Mucosa of rectum (tissue), 2 donors: Measurements from ENCODE around the gene SRSF5.

Experiments used
- H3K27ac ChIP-seq, 2 donors: one replicate each; pipeline ENCODE4 v1.7.0; 2013; ENCODE audit warnings: inconsistent platforms in 2 of 2, low read depth in 2 of 2, low read length in 2 of 2
- H3K27me3 ChIP-seq, 2 donors: one replicate each; pipeline ENCODE4 v1.7.0; 2013; ENCODE audit warnings: low read length in 2 of 2; ENCODE audit not compliant: control insufficient read depth in 2 of 2, insufficient read depth in 2 of 2
- H3K36me3 ChIP-seq, 2 donors: one replicate each; pipeline ENCODE4 v1.7.0; 2013; ENCODE audit warnings: low read length in 2 of 2; ENCODE audit not compliant: control insufficient read depth in 2 of 2, insufficient read depth in 2 of 2
- H3K4me1 ChIP-seq, 2 donors: one replicate each; pipeline ENCODE4 v1.7.0; 2013; ENCODE audit warnings: low read length in 2 of 2, mild to moderate bottlenecking in 1 of 2; ENCODE audit not compliant: control insufficient read depth in 2 of 2, insufficient read depth in 2 of 2
- H3K4me3 ChIP-seq, 2 donors: one replicate each; pipeline ENCODE4 v1.7.0; 2013; ENCODE audit warnings: low read length in 2 of 2
- H3K9ac ChIP-seq, 2 donors: one replicate each; pipeline ENCODE4 v1.7.0; 2013; ENCODE audit warnings: low read length in 2 of 2, low read depth in 1 of 2, mild to moderate bottlenecking in 1 of 2
- H3K9me3 ChIP-seq, 2 donors: one replicate each; pipeline ENCODE4 v1.7.0; 2013; ENCODE audit warnings: low read length in 2 of 2; ENCODE audit not compliant: control insufficient read depth in 2 of 2
- donor health status: healthy.
- donor health status: Normal muscosa, but diverticular disease.

The SRSF5 gene

GRCh38 chr14:69816216-69816615, 49.3 kb downstream of the SRSF5 start:
- Histone ChIP-seq H3K4me1 (no peaks in the 10 kb centered on the region), H3K27ac (no peak overlapping the region), H3K9ac (no peak overlapping the region), H3K36me3 (no peaks in the 10 kb centered on the region), H3K4me3 (no peak overlapping the region), H3K27me3 (peaks cover 3 to 5% of the 10 kb centered on the region in 2 donors), H3K9me3 (no peaks in the 10 kb centered on the region)

GRCh38 chr14:69818758-69819191, 51.8 kb downstream of the SRSF5 start:
- Histone ChIP-seq H3K27ac (no peak overlapping the region), H3K4me3 (no peak overlapping the region), H3K27me3 (peaks cover 3 to 5% of the 10 kb centered on the region in 2 donors), H3K9me3 (no peaks in the 10 kb centered on the region), H3K9ac (no peak overlapping the region), H3K36me3 (no peaks in the 10 kb centered on the region), H3K4me1 (no peaks in the 10 kb centered on the region)

DNA sequence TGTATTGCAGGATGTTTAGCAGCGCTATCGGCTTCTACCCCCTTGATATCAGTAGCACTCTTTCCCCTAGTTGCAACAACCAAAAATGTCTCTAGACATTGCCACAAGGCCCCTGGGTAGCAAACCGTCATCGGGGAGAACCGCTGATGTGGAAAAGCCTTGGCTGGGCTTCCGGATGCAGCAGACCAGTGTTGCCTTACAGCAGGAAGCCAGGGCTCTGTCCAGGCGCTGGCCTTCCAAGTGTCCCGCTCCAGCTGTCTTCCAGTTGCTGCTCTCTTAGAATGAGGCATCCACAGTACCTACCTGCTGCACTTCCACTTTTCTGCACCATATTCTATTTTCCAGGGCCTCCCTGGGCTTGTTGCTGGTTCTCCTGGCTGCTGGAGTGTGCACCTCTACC, 52.7 kb downstream of the SRSF5 start:
- Histone ChIP-seq H3K27me3 (peaks cover 3 to 5% of the 10 kb centered on the region in 2 donors), H3K4me1 (no peaks in the 10 kb centered on the region), H3K9me3 (no peaks in the 10 kb centered on the region), H3K9ac (no peak overlapping the region), H3K27ac (no peak overlapping the region), H3K36me3 (no peaks in the 10 kb centered on the region), H3K4me3 (no peak overlapping the region)

- Histone ChIP-seq H3K9me3 (no peaks in the 10 kb centered on the region), H3K27ac (no peak overlapping the region), H3K4me3 (no peak overlapping the region), H3K9ac (no peak overlapping the region), H3K4me1 (no peaks in the 10 kb centered on the region), H3K27me3 (peaks cover under 1 to 3% of the 10 kb centered on the region in 2 donors), H3K36me3 (no peaks in the 10 kb centered on the region)
Measured at GRCh38 chr14:69820991-69821390, 54.0 kb downstream of the SRSF5 start.
